ENCODE measurements around the gene CYP4A11. TPM values are rescaled to one million over a fixed set of nuclear protein-coding genes. Genes with fewer than 3 reads are reported as not detected.
A peak's percentile ranks its signal among the peaks of the same experiment; 100 is the strongest.
"Not testable (repeated sequence)": the region's sequence is repeated elsewhere in the genome, so short reads cannot be mapped to it uniquely, and the experiment has no call there.

Gene CYP4A11
- not detected in 2 replicates for total RNA-seq

- no peak for DNase-seq (ENCODE audit: low read depth)
- Histone ChIP-seq H3K27me3 (ENCODE audit: control insufficient read depth, insufficient read depth, low read length) (no peaks in the 10 kb centered on the region), H3K36me3 (ENCODE audit: control insufficient read depth, insufficient read depth, low read length) (no peaks in the 10 kb centered on the region), H3K4me3 (ENCODE audit: low read depth, low read length) (no peak within 1 kb of the TSS)
- TF ChIP-seq CTCF (IDR thresholded peaks at IDR 0.05; ENCODE audit: insufficient read depth, low read length, poor library complexity, severe bottlenecking) = no peak
These were observed at the start of gene CYP4A11 for GRCh38 chr1:46941135-46941694. Gene CYP4A11 (minus strand): TSS chr1:46941476. CDS start chr1:46941433, 43 bp downstream.

- H3K4me3 ChIP-seq (ENCODE audit: low read depth, low read length); DNase-seq (ENCODE audit: low read depth); H3K27me3 ChIP-seq (ENCODE audit: control insufficient read depth, insufficient read depth, low read length); H3K36me3 ChIP-seq (ENCODE audit: control insufficient read depth, insufficient read depth, low read length): not testable (repeated sequence)
These were observed 49.3 kb upstream of the CYP4A11 start for GRCh38 chr1:46990541-46990940.

GRCh38 chr1:46983830-46984586 is 42.7 kb upstream of the CYP4A11 start:
- no peaks in the 10 kb centered on the region for H3K36me3 ChIP-seq (ENCODE audit: control insufficient read depth, insufficient read depth, low read length)

GRCh38 chr1:46983166-46983829 is 42.0 kb upstream of the CYP4A11 start:
- Histone ChIP-seq H3K36me3 (ENCODE audit: control insufficient read depth, insufficient read depth, low read length) (no peaks in the 10 kb centered on the region), H3K4me3 (ENCODE audit: low read depth, low read length) (no peak overlapping the region), H3K27me3 (ENCODE audit: control insufficient read depth, insufficient read depth, low read length) (no peaks in the 10 kb centered on the region)
- TF ChIP-seq CTCF (IDR thresholded peaks at IDR 0.05; ENCODE audit: insufficient read depth, low read length, poor library complexity, severe bottlenecking) = no peak
- no peak for DNase-seq (ENCODE audit: low read depth)

More at GRCh38 chr1:46983830-46984586, 42.7 kb upstream of the CYP4A11 start:
- TF ChIP-seq CTCF (IDR thresholded peaks at IDR 0.05; ENCODE audit: insufficient read depth, low read length, poor library complexity, severe bottlenecking) = no peak
- no peak overlapping the region for H3K4me3 ChIP-seq (ENCODE audit: low read depth, low read length)
- DNase-seq (ENCODE audit: low read depth) = no peak
- H3K27me3 ChIP-seq (ENCODE audit: control insufficient read depth, insufficient read depth, low read length) = no peaks in the 10 kb centered on the region

GRCh38 chr1:46969014-46969619 is 27.8 kb upstream of the CYP4A11 start:
- no peaks in the 10 kb centered on the region for H3K27me3 ChIP-seq (ENCODE audit: control insufficient read depth, insufficient read depth, low read length)
- no peak for DNase-seq (ENCODE audit: low read depth)
- no peak overlapping the region for H3K4me3 ChIP-seq (ENCODE audit: low read depth, low read length)
- no peaks in the 10 kb centered on the region for H3K36me3 ChIP-seq (ENCODE audit: control insufficient read depth, insufficient read depth, low read length)
- peak; percentile 23 for TF ChIP-seq CTCF (IDR thresholded peaks at IDR 0.05; ENCODE audit: insufficient read depth, low read length, poor library complexity, severe bottlenecking)

- not testable (repeated sequence) for H3K4me3 ChIP-seq (ENCODE audit: low read depth, low read length); H3K36me3 ChIP-seq (ENCODE audit: control insufficient read depth, insufficient read depth, low read length); DNase-seq (ENCODE audit: low read depth); H3K27me3 ChIP-seq (ENCODE audit: control insufficient read depth, insufficient read depth, low read length)
These were observed 21.0 kb upstream of the CYP4A11 start for GRCh38 chr1:46962272-46962671.
